ENCODE data around the gene KRTAP19-1.
A peak's percentile ranks its signal among the peaks of the same experiment; 100 is the strongest.

KRTAP19-1 gene

DNA sequence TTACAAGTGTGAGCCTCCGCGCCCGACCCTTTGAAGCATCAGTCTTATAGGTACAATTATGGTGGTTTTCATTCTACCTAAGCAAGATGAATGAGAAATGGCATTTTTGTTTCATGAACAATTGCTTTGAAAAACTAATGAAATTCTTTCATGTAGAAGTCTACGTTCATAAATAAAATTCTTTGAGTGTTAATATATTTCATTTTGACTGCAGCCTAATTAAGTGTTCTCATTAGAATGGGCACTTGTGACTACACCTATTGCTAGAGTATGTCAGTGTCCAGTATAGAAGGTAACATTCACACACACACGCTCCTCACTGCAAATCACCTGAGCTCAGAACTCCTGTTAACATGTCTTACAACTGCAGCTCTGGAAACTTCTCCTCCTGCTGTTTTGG lies 40.2 kb downstream of the KRTAP19-1 start, which contains the start of gene KRTAP15-1:
Gene KRTAP15-1, plus strand, starts transcription at position 301 of the 400 bp plus-strand sequence. Its CDS starts 53 bp downstream, at position 354.
- no peak for DNase-seq (ENCODE audit: extremely low read depth, low read depth)
- TF ChIP-seq, protein P1, sequence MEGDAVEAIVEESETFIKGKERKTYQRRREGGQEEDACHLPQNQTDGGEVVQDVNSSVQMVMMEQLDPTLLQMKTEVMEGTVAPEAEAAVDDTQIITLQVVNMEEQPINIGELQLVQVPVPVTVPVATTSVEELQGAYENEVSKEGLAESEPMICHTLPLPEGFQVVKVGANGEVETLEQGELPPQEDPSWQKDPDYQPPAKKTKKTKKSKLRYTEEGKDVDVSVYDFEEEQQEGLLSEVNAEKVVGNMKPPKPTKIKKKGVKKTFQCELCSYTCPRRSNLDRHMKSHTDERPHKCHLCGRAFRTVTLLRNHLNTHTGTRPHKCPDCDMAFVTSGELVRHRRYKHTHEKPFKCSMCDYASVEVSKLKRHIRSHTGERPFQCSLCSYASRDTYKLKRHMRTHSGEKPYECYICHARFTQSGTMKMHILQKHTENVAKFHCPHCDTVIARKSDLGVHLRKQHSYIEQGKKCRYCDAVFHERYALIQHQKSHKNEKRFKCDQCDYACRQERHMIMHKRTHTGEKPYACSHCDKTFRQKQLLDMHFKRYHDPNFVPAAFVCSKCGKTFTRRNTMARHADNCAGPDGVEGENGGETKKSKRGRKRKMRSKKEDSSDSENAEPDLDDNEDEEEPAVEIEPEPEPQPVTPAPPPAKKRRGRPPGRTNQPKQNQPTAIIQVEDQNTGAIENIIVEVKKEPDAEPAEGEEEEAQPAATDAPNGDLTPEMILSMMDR (IDR thresholded peaks at IDR 0.05; ENCODE audit: low read depth, low read length, missing control alignments), result no peak

DNA sequence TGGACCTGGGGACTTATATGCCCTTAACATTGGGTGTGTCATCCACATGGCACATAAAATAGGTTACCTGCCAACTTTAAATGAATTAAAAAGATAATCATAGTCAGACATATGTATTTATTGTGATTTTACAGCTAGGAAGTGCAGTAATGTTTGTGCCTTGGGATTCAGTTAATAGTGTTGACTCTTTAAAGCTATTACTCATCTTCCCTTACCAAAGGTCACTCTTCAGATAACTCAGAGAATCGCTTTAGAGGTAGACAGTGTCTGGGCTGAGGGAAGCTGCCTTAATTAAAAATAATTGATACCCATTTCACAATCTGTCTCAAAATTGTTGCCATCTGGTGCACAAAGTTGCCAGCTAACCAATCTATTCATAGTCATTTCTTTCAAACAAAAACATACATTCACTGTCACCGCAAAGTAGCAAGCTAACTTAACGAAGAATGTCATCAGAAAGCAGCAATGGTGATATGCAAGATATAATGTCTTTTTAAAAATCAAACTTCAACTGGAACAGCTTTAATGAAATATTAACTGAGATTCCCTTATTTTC lies 43.1 kb downstream of the KRTAP19-1 start:
- H3K4me3 ChIP-seq (replicated peaks; ENCODE audit: low read depth, low read length), result no peak overlapping the region
- DNase-seq (ENCODE audit: extremely low read depth, low read depth), result no peak
- TF ChIP-seq, protein P1 (IDR thresholded peaks at IDR 0.05; ENCODE audit: low read depth, low read length, missing control alignments), result no peak

More for the DNA sequence above, 40.2 kb downstream of the KRTAP19-1 start, which contains the start of gene KRTAP15-1:
- no peak within 1 kb of the TSS for H3K4me3 ChIP-seq (replicated peaks; ENCODE audit: low read depth, low read length)

- DNase-seq (ENCODE audit: extremely low read depth, low read depth), result peak; percentile 2
- H3K4me3 ChIP-seq (replicated peaks; ENCODE audit: low read depth, low read length), result no peak overlapping the region
- TF ChIP-seq, protein P1 (IDR thresholded peaks at IDR 0.05; ENCODE audit: low read depth, low read length, missing control alignments), result peak; percentile 50
Measured at GRCh38 chr21:30434033-30434631, 46.0 kb downstream of the KRTAP19-1 start.

GRCh38 chr21:30430170-30430655 lies 50.0 kb downstream of the KRTAP19-1 start, which contains the start of gene KRTAP13-4:
Gene KRTAP13-4 (plus strand): TSS chr21:30430220. CDS start chr21:30430276, 56 bp downstream.
- TF ChIP-seq, protein P1 (IDR thresholded peaks at IDR 0.05; ENCODE audit: low read depth, low read length, missing control alignments), result no peak
- DNase-seq (ENCODE audit: extremely low read depth, low read depth), result no peak

More at GRCh38 chr21:30430170-30430655, 50.0 kb downstream of the KRTAP19-1 start, which contains the start of gene KRTAP13-4:
- H3K4me3 ChIP-seq (replicated peaks; ENCODE audit: low read depth, low read length), result no peak within 1 kb of the TSS
